Activated B cell treated with CpG ODN at 0.5 μM for 24 hours (primary cell): ENCODE results near the gene ZBTB18. TPM values are rescaled to one million over a fixed set of nuclear protein-coding genes. Genes with fewer than 3 reads are reported as not detected.

ENCODE experiments used
- ATAC-seq: fragments of 200-7000 bp; cut with Tn5 transposase; one replicate; pipeline ENCODE4 v1.10.0; 2021; ENCODE audit warnings: low read depth, mild to moderate bottlenecking, moderate library complexity
- CTCF ChIA-PET: fragments of 350-600 bp; sonication (Branson Sonifier 250); formaldehyde crosslinking; loops from one replicate; lab custom pipeline; 2021; ENCODE audit warnings: antibody characterized with exemption; lab: Charles Lee
- POLR2A ChIA-PET: fragments of 350-600 bp; sonication (Branson Sonifier 250); formaldehyde crosslinking; loops from one replicate; lab custom pipeline; 2021; ENCODE audit warnings: antibody characterized with exemption; lab: Charles Lee
- DNase-seq: peaks from one replicate; pipeline ENCODE4 v3.0.0; 2022
- H3K27ac Mint-ChIP-seq: one replicate; pipeline ENCODE4 v1.8.0; 2020; ENCODE audit warnings: mixed read lengths
- H3K27me3 Mint-ChIP-seq: one replicate; pipeline ENCODE4 v1.8.0; 2021; ENCODE audit warnings: mixed read lengths
- H3K36me3 Mint-ChIP-seq: one replicate; pipeline ENCODE4 v1.8.0; 2021; ENCODE audit warnings: low read depth, mixed read lengths
- H3K4me1 Mint-ChIP-seq: one replicate; pipeline ENCODE4 v1.8.0; 2021; ENCODE audit warnings: mixed read lengths
- H3K4me3 Mint-ChIP-seq: one replicate; pipeline ENCODE4 v1.8.0; 2020; ENCODE audit warnings: mild to moderate bottlenecking, mixed read lengths
- H3K9me3 Mint-ChIP-seq: one replicate; pipeline ENCODE4 v1.8.0; 2020; ENCODE audit warnings: mixed read lengths
- intact Hi-C: fragments of 100-400 bp; cut with micrococcal nuclease; formaldehyde crosslinking; loops from one replicate; pipeline ENCODE4 v1.15.1; 2024
- total RNA-seq: library from RNA; stranded (reverse); gene quantifications from 2 replicates; pipeline ENCODE4 v1.2.3, GENCODE V29; 2022
- TF ChIP-seq, protein P1 (sequence below): fragments of 200-600 bp; IDR thresholded peaks from one replicate; pipeline ENCODE4 v1.8.0; 2022; ENCODE audit warnings: antibody characterized with exemption, mild to moderate bottlenecking

The ZBTB18 gene
- total RNA-seq, 1 donor from 2014 or later = 46.7 TPM

DNA sequence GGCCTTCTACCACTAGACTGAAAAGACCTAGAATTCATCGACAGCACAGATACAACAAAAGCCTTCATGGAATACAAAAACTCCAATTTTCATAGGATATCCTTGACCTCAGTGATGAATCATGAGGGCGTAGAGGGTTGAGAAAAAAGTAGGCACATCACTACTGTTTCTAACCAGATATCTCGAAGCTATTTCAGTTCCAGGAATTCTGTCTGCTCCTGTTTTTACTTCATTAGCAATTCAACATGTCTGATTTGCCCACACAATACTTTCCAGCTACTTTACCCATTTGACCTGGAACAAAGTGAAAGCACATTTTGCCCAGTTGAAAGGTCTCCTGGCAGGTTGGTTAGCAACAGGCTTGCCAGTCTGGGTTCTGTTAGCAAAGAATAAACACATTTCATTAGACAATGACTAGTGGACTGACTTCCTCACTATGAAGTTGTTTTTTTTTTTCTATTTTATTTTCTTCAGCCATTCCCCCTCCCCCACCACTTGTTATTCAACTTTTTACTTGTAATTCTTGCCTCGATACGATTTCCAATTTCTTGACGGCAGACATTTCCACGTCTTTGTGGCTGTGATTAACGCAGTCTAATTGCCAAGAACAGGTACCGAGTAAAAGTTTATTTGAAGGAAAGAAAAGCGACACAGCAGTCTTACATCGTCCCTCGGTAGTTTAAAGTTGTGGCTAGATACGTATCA, 4.0 kb upstream of the ZBTB18 start:
- POLR2A ChIA-PET = interaction anchor here (0.6 to 3.4 kb wide), 19 partner anchors 8 to 967 kb away, joined by 3 to 63 read pairs (median 7); partner anchors contain the start of genes AKT3, CEP170 and SDCCAG8
- Mint-ChIP-seq H3K27me3 (no peaks in the 10 kb centered on the region), H3K36me3 (peaks cover 17% of the 10 kb centered on the region), H3K27ac (peak overlapping the region; percentile 99), H3K4me3 (peak overlapping the region; percentile 97), H3K9me3 (no peaks in the 10 kb centered on the region), H3K4me1 (peaks cover 22% of the 10 kb centered on the region)
- ATAC-seq = no peak
- intact Hi-C loops = loop anchor here (1.0 to 10.0 kb wide), 5 partner anchors 164 to 815 kb away; partner anchors contain the start of gene HNRNPU
- TF ChIP-seq, protein P1, sequence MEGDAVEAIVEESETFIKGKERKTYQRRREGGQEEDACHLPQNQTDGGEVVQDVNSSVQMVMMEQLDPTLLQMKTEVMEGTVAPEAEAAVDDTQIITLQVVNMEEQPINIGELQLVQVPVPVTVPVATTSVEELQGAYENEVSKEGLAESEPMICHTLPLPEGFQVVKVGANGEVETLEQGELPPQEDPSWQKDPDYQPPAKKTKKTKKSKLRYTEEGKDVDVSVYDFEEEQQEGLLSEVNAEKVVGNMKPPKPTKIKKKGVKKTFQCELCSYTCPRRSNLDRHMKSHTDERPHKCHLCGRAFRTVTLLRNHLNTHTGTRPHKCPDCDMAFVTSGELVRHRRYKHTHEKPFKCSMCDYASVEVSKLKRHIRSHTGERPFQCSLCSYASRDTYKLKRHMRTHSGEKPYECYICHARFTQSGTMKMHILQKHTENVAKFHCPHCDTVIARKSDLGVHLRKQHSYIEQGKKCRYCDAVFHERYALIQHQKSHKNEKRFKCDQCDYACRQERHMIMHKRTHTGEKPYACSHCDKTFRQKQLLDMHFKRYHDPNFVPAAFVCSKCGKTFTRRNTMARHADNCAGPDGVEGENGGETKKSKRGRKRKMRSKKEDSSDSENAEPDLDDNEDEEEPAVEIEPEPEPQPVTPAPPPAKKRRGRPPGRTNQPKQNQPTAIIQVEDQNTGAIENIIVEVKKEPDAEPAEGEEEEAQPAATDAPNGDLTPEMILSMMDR = no peak
- no peak for DNase-seq
- CTCF ChIA-PET = interaction anchor here (0.9 to 1.3 kb wide), 3 partner anchors 9 to 225 kb away, joined by 3 read pairs; no protein-coding TSS in a partner anchor

DNA sequence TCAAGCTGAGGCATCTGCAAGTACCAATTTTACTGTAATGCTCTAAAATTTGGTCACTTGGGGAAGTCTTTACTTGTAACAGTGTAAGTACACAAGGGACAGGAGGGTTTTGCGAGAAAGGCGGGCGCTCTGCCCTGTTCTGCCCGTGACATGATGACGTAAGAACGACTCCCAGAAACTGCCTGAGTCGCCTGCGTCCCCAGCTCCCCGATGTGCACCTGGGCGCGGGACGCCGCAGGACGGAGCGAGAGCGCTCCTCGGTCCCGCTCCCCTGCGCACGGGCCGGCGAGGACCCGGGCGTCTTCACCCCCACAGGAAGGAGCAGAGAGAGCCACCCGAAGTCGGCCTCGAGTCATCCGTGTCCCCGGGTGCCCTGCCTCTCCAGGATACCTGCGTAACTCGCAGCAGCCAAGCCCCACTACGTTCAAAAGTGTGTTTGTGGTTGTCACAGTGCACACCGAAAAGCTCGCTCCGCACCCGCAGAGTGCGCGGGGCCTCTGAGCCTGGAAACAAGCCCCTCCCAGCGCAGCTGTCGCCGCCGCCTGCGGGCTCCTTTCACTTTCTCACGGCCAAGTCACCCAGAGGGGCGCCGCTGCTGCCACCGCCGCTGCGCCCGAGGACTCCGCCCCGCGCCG, 3.3 kb upstream of the ZBTB18 start:
- H3K9me3 Mint-ChIP-seq = no peaks in the 10 kb centered on the region
- ATAC-seq (peak; percentile 22), DNase-seq (peak; percentile 84)
- TF ChIP-seq, protein P1 = no peak
- H3K27ac Mint-ChIP-seq = peak overlapping the region; percentile 99
- CTCF ChIA-PET = interaction anchor here (0.9 to 1.3 kb wide), 3 partner anchors 10 to 224 kb away, joined by 3 read pairs; no protein-coding TSS in a partner anchor
- POLR2A ChIA-PET = interaction anchor here (0.6 to 3.4 kb wide), 39 partner anchors 9 to 966 kb away, joined by 3 to 63 read pairs (median 6); partner anchors contain the start of genes ADSS2, AKT3, CEP170 and COX20
- intact Hi-C loops = loop anchor here (1.0 to 10.0 kb wide), 10 partner anchors 163 to 815 kb away; partner anchors contain the start of genes AKT3, DESI2 and HNRNPU
- peaks cover 17% of the 10 kb centered on the region for H3K36me3 Mint-ChIP-seq
- no peaks in the 10 kb centered on the region for H3K27me3 Mint-ChIP-seq
- H3K4me1 Mint-ChIP-seq = peaks cover 22% of the 10 kb centered on the region
- peak overlapping the region; percentile 97 for H3K4me3 Mint-ChIP-seq

DNA sequence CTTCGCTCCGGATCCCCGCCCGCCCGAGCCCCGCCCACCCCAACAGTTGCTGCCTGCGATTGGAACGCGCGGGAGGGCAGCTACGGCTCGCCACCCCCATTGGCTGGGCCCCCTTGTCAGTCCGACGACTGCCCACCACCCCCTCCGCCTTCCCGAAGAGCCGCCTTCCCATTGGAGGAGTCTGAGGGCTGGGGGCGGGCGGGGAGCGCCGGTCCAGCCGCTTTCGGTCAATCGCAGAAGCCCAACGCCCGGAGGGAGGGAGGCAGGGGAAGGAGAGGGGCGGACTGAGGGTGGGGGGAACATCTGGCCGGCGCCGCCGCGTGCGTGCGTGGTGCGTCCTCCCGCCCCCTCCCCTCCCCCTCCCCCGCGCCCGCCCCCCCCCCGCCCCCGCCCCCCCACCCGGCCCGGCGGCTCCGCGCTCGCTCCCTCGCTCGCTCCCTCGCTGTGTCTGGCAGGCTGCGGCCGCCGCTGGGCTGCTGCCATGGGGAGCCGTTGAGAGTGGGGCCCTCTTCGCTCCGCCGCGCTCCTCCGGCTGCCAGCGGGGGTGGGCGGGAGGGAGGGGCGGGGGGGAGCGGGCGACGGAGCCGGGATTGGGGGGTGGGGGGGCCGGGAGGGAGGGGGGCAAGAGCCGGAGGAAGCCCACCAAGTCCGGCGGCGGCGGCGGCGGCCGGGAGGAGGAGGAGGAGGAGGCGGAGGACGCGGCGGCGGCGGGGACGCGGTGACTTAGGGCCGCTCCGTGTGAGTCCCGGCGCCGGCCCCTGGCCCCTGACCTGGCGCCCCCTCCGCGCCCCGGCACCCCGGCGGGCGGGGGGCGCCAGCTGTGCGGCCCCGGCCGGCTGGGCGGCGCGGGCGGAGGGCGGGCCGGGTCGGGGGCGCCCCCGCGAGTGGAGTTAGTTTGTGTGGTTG, 2.6 kb upstream of the ZBTB18 start:
- TF ChIP-seq, protein P1 = no peak
- Mint-ChIP-seq H3K36me3 (peaks cover 17% of the 10 kb centered on the region), H3K9me3 (no peaks in the 10 kb centered on the region), H3K27ac (peak overlapping the region; percentile 99), H3K4me3 (peak overlapping the region; percentile 97), H3K4me1 (peaks cover 22% of the 10 kb centered on the region), H3K27me3 (no peaks in the 10 kb centered on the region)
- intact Hi-C loops = loop anchor here (1.0 to 10.0 kb wide), 9 partner anchors 198 to 814 kb away; partner anchors contain the start of genes AKT3, CEP170, DESI2 and HNRNPU
- DNase-seq (peak; percentile 82), ATAC-seq (peak; percentile 83)
- ChIA-PET CTCF (interaction anchor here (0.9 to 1.3 kb wide), 3 partner anchors 10 to 223 kb away, joined by 3 read pairs; no protein-coding TSS in a partner anchor), POLR2A (interaction anchor here (0.6 to 5.5 kb wide), 35 partner anchors 9 to 793 kb away, joined by 3 to 63 read pairs (median 6); partner anchors contain the start of genes ADSS2, AKT3, CEP170 and COX20)

DNA sequence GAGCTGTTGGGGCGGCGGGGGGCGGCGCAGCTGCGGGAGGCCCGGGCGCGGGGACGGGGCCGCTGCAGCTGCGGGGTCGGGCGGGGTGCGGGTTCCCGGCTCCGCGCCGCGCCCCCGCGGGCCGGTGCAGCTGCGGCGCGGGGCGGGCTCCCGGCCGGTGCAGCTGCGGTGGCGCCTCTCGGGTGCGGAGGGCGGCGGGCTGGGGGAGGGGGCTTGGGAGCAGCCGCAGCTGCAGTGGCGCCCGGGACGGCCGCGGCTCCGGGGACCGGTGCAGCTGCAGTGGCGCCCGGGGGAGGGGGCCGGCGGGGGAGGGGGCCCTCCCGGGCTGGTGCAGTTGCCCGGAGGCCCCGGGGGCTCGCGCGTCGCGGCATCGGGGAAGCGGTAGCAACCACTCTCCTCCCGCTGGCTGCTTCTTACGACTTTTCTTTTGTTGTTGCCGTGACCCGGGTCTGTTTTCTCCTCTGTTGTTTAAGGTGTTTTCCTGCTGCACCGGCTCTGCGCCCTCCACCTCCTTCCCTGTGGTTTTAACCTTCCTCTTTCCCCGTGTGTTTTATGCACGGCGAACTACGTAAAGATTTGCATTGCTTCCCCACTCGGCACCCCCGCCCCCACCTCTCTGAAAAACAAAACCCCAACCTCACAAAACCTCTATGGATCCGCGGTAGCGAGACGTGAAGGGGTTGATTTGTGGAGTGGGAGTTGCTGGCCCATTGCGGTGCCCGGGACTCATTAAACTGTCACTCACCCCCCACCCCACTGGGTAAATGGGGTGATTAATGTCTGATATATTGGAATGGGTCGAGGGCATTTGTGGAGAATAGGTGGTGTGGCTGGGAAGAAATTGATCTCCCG, 1.7 kb upstream of the ZBTB18 start:
- ChIA-PET CTCF (interaction anchor here (1.0 kb wide), 1 partner anchor 28 kb away, joined by 4 read pairs; no protein-coding TSS in a partner anchor), POLR2A (interaction anchor here (0.7 to 5.5 kb wide), 6 partner anchors 9 to 794 kb away, joined by 4 to 55 read pairs (median 12); partner anchors contain the start of genes AKT3, CEP170, COX20 and SDCCAG8)
- DNase-seq (peak; percentile 57), ATAC-seq (peak; percentile 1)
- Mint-ChIP-seq H3K4me3 (no peak overlapping the region), H3K4me1 (peaks cover 22% of the 10 kb centered on the region), H3K36me3 (peaks cover 17% of the 10 kb centered on the region), H3K27me3 (no peaks in the 10 kb centered on the region), H3K27ac (no peak overlapping the region), H3K9me3 (no peaks in the 10 kb centered on the region)
- intact Hi-C loops = loop anchor here (1.0 to 10.0 kb wide), 9 partner anchors 12 to 1265 kb away; partner anchors contain the start of genes CEP170, DESI2 and HNRNPU
- TF ChIP-seq, protein P1 = no peak
